HEK293 (cell line): ENCODE results near the gene SERPINE2.

Source experiments
- ZBTB17 ChIP-seq: fragments of 450-650 bp; formaldehyde crosslinking; IDR thresholded peaks from 2 replicates; pipeline ENCODE4 v1.5.1; 2016; ENCODE audit warnings: missing biosample characterization, missing genetic modification characterization
- ZBTB7A ChIP-seq: fragments of 450-650 bp; formaldehyde crosslinking; IDR thresholded peaks from 2 replicates; pipeline ENCODE4 v1.5.1; 2016; ENCODE audit warnings: low read depth, missing biosample characterization, missing genetic modification characterization
- ZBTB8A ChIP-seq: fragments of 450-650 bp; formaldehyde crosslinking; IDR thresholded peaks from 2 replicates; pipeline ENCODE4 v1.5.1; 2016; ENCODE audit warnings: missing biosample characterization, missing genetic modification characterization
- ZNF211 ChIP-seq: fragments of 450-650 bp; formaldehyde crosslinking; IDR thresholded peaks from 2 replicates; pipeline ENCODE4 v1.5.1; 2016; ENCODE audit warnings: low read depth, missing biosample characterization, missing genetic modification characterization
- ZNF23 ChIP-seq: fragments of 450-650 bp; formaldehyde crosslinking; IDR thresholded peaks from 2 replicates; pipeline ENCODE4 v1.5.1; 2016; ENCODE audit warnings: missing biosample characterization, missing genetic modification characterization, borderline replicate concordance
- ZNF623 ChIP-seq: fragments of 450-650 bp; formaldehyde crosslinking; IDR thresholded peaks from 2 replicates; pipeline ENCODE4 v1.5.1; 2016; ENCODE audit warnings: missing biosample characterization, missing genetic modification characterization
- TF ChIP-seq, protein P1 (sequence below): fragments of 450-650 bp; formaldehyde crosslinking; IDR thresholded peaks from 2 replicates; pipeline ENCODE4 v1.5.1; 2016; ENCODE audit warnings: missing biosample characterization, missing genetic modification characterization

DNA sequence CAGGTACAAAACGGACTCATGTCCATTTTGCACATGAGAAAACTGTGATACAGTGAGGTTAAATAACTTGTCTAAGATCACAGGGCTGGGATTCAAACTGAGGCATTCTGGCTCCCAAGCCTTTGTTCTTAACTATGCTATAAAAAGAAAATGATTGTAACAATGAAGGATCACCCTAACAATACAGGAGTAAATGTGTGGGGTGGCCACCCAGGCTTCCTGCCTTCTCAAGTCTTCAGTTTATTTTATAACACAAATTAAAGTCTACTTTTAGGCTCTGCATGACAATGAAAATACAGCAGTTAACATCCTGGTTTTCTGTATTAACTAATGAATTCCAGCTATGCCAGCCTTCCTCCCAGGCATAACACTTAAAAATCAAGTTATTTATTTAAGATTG is 101.6 kb downstream of the SERPINE2 start:
- TF ChIP-seq ZBTB7A (tag by site-specific recombination) (no peak), ZBTB8A (tag by site-specific recombination) (no peak), ZNF23 (tag by site-specific recombination) (no peak), ZNF623 (no peak), ZBTB17 (tag by site-specific recombination) (no peak), ZNF211 (no peak)
- TF ChIP-seq, protein P1, sequence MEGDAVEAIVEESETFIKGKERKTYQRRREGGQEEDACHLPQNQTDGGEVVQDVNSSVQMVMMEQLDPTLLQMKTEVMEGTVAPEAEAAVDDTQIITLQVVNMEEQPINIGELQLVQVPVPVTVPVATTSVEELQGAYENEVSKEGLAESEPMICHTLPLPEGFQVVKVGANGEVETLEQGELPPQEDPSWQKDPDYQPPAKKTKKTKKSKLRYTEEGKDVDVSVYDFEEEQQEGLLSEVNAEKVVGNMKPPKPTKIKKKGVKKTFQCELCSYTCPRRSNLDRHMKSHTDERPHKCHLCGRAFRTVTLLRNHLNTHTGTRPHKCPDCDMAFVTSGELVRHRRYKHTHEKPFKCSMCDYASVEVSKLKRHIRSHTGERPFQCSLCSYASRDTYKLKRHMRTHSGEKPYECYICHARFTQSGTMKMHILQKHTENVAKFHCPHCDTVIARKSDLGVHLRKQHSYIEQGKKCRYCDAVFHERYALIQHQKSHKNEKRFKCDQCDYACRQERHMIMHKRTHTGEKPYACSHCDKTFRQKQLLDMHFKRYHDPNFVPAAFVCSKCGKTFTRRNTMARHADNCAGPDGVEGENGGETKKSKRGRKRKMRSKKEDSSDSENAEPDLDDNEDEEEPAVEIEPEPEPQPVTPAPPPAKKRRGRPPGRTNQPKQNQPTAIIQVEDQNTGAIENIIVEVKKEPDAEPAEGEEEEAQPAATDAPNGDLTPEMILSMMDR = no peak
